Karpas-422 (cell line): ENCODE results near the gene BICD1. TPM values are rescaled to one million over a fixed set of nuclear protein-coding genes. Genes with fewer than 3 reads are reported as not detected.

ENCODE experiments used
- DNase-seq: peaks from one replicate; pipeline ENCODE4 v3.0.0-alpha.2; 2015
- H2AFZ ChIP-seq: fragments of 200-600 bp; sonication (generic); 2 replicates; pipeline ENCODE4 v1.6.1; 2014; ENCODE audit warnings: antibody characterized with exemption, low read length, mixed read lengths
- H3K27ac ChIP-seq: fragments of 200-600 bp; sonication (generic); 2 replicates; pipeline ENCODE4 v1.5.1; 2014; ENCODE audit warnings: mild to moderate bottlenecking, low read length, moderate library complexity
- H3K27me3 ChIP-seq: fragments of 200-600 bp; sonication (generic); 2 replicates; pipeline ENCODE4 v1.6.1; 2014; ENCODE audit warnings: low read length, mixed read lengths
- H3K36me3 ChIP-seq: fragments of 200-600 bp; sonication (generic); 2 replicates; pipeline ENCODE4 v1.6.1; 2014; ENCODE audit warnings: low read length, mixed read lengths; ENCODE audit not compliant: insufficient read depth
- H3K4me1 ChIP-seq: fragments of 200-600 bp; sonication (generic); 2 replicates; pipeline ENCODE4 v1.6.1; 2014; ENCODE audit warnings: mild to moderate bottlenecking, low read length, mixed read lengths
- H3K4me2 ChIP-seq: fragments of 200-600 bp; sonication (generic); 2 replicates; pipeline ENCODE4 v1.6.1; 2014; ENCODE audit warnings: low read length, low read depth, mild to moderate bottlenecking; ENCODE audit not compliant: poor library complexity, severe bottlenecking
- H3K4me3 ChIP-seq: fragments of 200-600 bp; sonication (generic); 2 replicates; pipeline ENCODE4 v1.5.1; 2014; ENCODE audit warnings: mild to moderate bottlenecking, antibody characterized with exemption, low read length, mixed read lengths
- H3K79me2 ChIP-seq: fragments of 200-600 bp; sonication (generic); 2 replicates; pipeline ENCODE4 v1.6.1; 2014; ENCODE audit warnings: mild to moderate bottlenecking, low read length, mixed read lengths
- H3K9ac ChIP-seq: fragments of 200-600 bp; sonication (generic); 2 replicates; pipeline ENCODE4 v1.6.0; 2014; ENCODE audit warnings: low read length
- H3K9me2 ChIP-seq: fragments of 200-600 bp; sonication (generic), shearing (Covaris generic); replicated peaks from 2 replicates; pipeline ENCODE4 v1.6.0; 2014; ENCODE audit warnings: mild to moderate bottlenecking, low read length, moderate library complexity; ENCODE audit not compliant: insufficient read depth
- H3K9me3 ChIP-seq: fragments of 300-700, 200-600 bp; sonication (generic); 2 replicates; pipeline ENCODE4 v1.6.1; 2014; ENCODE audit warnings: low read length, mixed read lengths
- H4K20me1 ChIP-seq: fragments of 200-600 bp; sonication (generic); 2 replicates; pipeline ENCODE4 v1.6.1; 2014; ENCODE audit warnings: mild to moderate bottlenecking, antibody characterized with exemption, low read length, low read depth; ENCODE audit not compliant: insufficient read depth
- total RNA-seq: library from RNA; depleted of rRNA; stranded (reverse); fragments of >200 nt; shearing (Covaris generic); gene quantifications from 2 replicates; pipeline ENCODE4 v1.2.3, GENCODE V29; 2014; ENCODE audit warnings: low replicate concordance

BICD1 gene
- total RNA-seq, 1 experiment from 2014 or later, result 55.7 TPM

DNA sequence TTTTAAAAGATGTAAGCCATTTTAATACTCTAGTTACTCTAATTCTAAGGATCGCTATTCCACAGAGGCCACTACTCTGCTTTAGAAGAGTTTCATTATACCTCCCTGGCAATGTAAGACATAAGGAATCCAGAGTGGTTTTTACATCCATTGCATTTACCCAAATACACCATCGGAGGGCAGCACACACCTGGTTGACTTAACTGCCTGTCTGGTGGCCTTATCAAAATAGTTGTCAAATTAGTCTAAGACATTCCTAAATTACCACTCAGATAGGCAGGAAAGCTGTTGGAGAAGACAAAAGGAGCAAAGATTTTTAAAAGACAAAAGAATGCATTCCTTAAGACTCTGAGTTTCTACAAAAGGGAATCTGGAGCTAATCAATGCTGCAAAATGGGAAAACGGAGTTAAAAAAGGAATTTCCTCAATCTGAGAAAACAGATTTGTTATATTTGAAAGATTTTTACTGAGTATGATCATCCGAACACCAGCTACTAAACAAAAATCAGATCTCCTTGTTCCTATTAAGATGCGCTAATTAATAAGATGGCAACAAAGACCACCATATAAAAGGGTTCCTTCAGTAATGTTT, 258.9 kb downstream of the BICD1 start:
- DNase-seq, result peak; percentile 78
- H2AFZ ChIP-seq, result no peak overlapping the region
- H3K9me3 ChIP-seq, result no peaks in the 10 kb centered on the region
- H3K4me2 ChIP-seq, result no peak overlapping the region
- H3K36me3 ChIP-seq, result no peaks in the 10 kb centered on the region
- no peak overlapping the region for H3K9ac ChIP-seq
- no peaks in the 10 kb centered on the region for H3K79me2 ChIP-seq
- H3K27ac ChIP-seq, result no peak overlapping the region
- no peaks in the 10 kb centered on the region for H3K9me2 ChIP-seq
- H4K20me1 ChIP-seq, result no peaks in the 10 kb centered on the region
- no peak overlapping the region for H3K4me3 ChIP-seq
- H3K4me1 ChIP-seq, result no peaks in the 10 kb centered on the region
- no peaks in the 10 kb centered on the region for H3K27me3 ChIP-seq

DNA sequence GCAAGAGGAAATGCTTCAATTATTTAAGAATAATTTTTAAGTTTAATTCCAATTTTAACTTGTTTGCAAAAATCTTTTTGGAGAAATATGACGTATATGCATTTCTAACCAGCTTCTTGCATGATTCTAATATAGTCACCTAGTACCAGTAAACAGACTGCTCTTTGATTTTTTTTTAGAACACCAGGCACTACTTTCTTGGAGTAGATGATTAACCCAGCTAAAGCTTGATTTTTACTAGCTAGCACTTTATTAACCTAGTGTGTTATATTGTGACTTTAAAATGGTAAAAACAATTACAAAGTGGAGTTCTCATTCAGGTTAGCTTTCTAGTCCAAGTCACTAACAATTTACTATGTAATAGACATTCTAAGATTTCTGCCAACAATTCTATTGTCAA, 260.1 kb downstream of the BICD1 start:
- Histone ChIP-seq H3K27me3 (no peaks in the 10 kb centered on the region), H3K27ac (no peak overlapping the region), H3K4me1 (no peaks in the 10 kb centered on the region), H3K9ac (no peak overlapping the region), H3K4me3 (no peak overlapping the region), H3K9me3 (no peaks in the 10 kb centered on the region), H3K9me2 (no peaks in the 10 kb centered on the region), H3K79me2 (no peaks in the 10 kb centered on the region), H3K4me2 (no peak overlapping the region), H4K20me1 (no peaks in the 10 kb centered on the region), H3K36me3 (no peaks in the 10 kb centered on the region), H2AFZ (no peak overlapping the region)
- DNase-seq, result peak; percentile 29

DNA sequence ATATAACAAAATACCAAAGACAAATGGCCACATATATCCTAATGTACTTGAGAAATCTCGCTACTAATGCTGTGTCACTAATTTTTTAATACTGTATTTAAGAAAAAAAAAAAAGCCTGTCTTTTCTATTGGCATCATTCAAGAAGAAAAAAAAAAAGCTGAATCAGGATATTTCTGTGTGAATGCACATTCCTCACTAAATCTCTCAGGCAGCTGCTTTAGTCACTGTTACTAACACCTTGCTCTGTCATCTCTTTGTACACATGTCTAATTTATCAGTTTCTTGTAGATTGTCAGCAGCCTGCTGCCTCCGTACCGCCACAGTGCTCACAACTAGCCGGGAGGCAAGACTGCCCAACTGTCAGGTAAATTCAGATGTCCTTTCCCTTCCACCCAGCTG, 260.7 kb downstream of the BICD1 start:
- Histone ChIP-seq H3K9ac (no peak overlapping the region), H3K9me3 (no peaks in the 10 kb centered on the region), H3K27me3 (no peaks in the 10 kb centered on the region), H3K27ac (no peak overlapping the region), H4K20me1 (no peaks in the 10 kb centered on the region), H3K4me3 (no peak overlapping the region), H3K9me2 (no peaks in the 10 kb centered on the region), H2AFZ (no peak overlapping the region), H3K79me2 (no peaks in the 10 kb centered on the region), H3K36me3 (no peaks in the 10 kb centered on the region), H3K4me2 (no peak overlapping the region), H3K4me1 (no peaks in the 10 kb centered on the region)
- peak; percentile 32 for DNase-seq

DNA sequence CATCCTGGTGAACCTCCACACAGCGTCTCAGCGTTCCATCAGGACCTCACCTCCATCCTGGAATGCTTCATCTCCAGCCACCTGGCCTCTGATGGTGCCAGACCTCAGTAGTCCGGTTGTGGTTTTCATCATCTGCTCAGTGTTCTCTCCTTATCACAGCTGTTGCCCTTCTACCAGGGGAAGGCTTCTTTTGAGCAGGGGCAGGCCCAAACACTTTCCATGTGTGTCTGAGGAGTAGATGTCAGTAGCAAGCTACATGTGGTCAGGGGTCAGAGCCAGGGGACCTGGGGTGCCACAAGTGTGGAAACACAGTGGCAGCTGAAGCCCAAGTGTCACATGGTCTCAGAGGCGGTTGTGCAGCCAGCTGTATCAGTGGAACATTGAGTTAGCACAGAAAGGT, 262.6 kb downstream of the BICD1 start:
- no peaks in the 10 kb centered on the region for H3K9me3 ChIP-seq
- H3K27me3 ChIP-seq, result no peaks in the 10 kb centered on the region
- no peak overlapping the region for H2AFZ ChIP-seq
- H3K9ac ChIP-seq, result no peak overlapping the region
- H3K36me3 ChIP-seq, result no peaks in the 10 kb centered on the region
- no peak overlapping the region for H3K4me3 ChIP-seq
- no peaks in the 10 kb centered on the region for H3K4me1 ChIP-seq
- no peak overlapping the region for H3K27ac ChIP-seq
- H3K9me2 ChIP-seq, result no peaks in the 10 kb centered on the region
- H4K20me1 ChIP-seq, result no peaks in the 10 kb centered on the region
- no peak overlapping the region for H3K4me2 ChIP-seq
- DNase-seq, result no peak
- H3K79me2 ChIP-seq, result no peaks in the 10 kb centered on the region

DNA sequence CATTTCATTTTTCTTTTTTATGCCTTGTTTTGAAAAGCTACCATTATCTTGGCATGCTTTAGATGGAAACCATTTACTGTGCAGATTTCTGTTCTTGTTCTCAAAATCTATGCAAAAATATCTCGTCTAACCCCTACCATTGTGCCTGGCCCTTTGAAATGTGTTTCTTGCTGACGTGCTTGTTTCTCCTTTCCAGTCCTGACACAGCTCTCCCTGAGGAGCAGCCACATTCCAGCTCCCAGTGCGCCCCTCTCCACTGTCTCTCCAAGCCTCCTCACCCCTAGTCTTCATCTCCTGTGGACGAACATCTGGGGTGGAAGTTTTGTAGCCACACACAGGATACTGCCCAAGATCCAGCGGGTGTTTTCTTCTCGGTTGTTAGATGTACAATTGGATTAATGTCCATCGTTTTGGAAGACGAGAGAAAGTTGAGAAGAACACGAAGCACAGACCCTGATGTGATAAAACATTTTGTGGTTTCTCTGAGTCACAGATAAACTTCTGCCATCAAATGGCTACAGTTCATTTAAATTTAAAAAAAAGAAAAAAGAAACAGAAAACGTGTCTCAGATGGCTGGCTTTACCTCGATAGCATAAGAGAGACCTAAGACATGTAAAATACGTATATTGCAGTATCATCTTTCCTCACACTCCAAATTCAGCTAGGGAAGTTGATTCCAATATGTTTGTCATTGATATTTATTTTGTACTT, 270.9 kb downstream of the BICD1 start:
- Histone ChIP-seq H3K36me3 (no peaks in the 10 kb centered on the region), H3K9me2 (no peaks in the 10 kb centered on the region), H3K9ac (no peak overlapping the region), H2AFZ (no peak overlapping the region), H3K4me1 (no peaks in the 10 kb centered on the region), H3K4me3 (no peak overlapping the region), H4K20me1 (no peaks in the 10 kb centered on the region), H3K9me3 (no peaks in the 10 kb centered on the region), H3K79me2 (no peaks in the 10 kb centered on the region), H3K27ac (no peak overlapping the region), H3K4me2 (no peak overlapping the region), H3K27me3 (no peaks in the 10 kb centered on the region)
- no peak for DNase-seq

DNA sequence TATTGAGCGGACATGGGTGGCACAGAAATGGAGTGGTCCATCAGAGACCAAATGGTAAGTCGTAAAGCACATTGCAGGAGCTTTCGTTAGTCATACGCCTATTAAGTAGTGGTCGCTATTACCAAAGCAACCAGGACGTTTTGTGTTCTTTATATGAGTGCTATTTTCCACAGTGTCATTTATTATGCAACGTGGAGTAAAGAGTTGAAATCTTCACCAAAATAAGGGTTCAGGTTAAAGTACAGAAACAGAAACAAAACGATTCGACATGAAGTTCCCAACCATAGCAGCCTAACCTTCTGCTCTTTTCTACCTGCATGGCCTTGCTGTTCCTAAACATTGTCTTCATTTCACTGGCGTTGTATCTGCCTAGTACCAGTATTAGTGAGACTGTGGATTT, 272.6 kb downstream of the BICD1 start:
- Histone ChIP-seq H3K4me3 (no peak overlapping the region), H3K36me3 (no peaks in the 10 kb centered on the region), H3K27ac (no peak overlapping the region), H3K27me3 (no peaks in the 10 kb centered on the region), H3K79me2 (no peaks in the 10 kb centered on the region), H3K4me1 (no peaks in the 10 kb centered on the region), H3K9me2 (no peaks in the 10 kb centered on the region), H3K9me3 (no peaks in the 10 kb centered on the region), H3K9ac (no peak overlapping the region), H4K20me1 (no peaks in the 10 kb centered on the region), H3K4me2 (no peak overlapping the region), H2AFZ (no peak overlapping the region)
- no peak for DNase-seq

DNA sequence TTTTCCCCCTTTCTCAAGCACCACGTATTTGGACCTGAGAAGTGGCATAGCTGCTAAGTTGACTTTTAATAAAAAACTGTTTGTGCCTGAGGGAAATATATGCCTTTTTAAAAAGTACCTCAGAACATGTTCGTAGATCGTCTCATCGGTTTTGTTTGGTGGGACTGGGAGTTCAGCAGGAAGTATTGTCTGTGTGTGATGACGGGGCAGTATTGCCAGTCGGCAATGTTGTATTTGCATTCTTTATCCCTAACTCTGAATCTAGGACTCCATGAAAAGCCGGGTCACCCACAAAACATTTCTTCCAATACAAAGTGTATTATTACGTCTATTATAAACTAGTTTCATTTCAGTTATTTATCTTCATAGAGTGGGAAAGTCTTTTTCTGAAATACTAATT, 273.0 kb downstream of the BICD1 start:
- Histone ChIP-seq H2AFZ (no peak overlapping the region), H3K79me2 (no peaks in the 10 kb centered on the region), H3K4me1 (no peaks in the 10 kb centered on the region), H3K4me3 (no peak overlapping the region), H3K27ac (no peak overlapping the region), H4K20me1 (no peaks in the 10 kb centered on the region), H3K9me3 (no peaks in the 10 kb centered on the region), H3K9me2 (no peaks in the 10 kb centered on the region), H3K9ac (no peak overlapping the region), H3K36me3 (no peaks in the 10 kb centered on the region), H3K4me2 (no peak overlapping the region), H3K27me3 (no peaks in the 10 kb centered on the region)
- no peak for DNase-seq

DNA sequence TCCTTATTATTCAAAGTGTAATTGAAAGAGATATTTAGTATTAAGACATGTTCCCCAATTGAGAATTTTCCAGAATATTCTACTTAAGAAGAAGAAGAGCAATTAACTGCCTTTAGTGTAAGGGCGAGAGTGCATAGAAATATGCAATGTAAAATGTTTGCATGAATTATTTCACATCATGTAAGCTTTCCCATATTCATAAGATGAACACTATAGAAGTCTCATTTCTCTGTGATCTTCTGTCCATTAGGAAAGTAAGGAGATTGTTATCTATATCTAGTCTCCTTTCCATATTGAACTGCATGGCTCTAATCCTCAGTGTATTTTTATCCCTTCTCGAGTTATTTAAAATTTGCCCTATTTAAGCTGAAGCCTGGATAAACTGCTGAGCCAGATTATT, 275.6 kb downstream of the BICD1 start:
- H2AFZ ChIP-seq, result no peak overlapping the region
- H3K27ac ChIP-seq, result no peak overlapping the region
- H3K9me2 ChIP-seq, result no peaks in the 10 kb centered on the region
- no peaks in the 10 kb centered on the region for H3K4me1 ChIP-seq
- no peak overlapping the region for H3K4me2 ChIP-seq
- no peaks in the 10 kb centered on the region for H3K9me3 ChIP-seq
- H4K20me1 ChIP-seq, result no peaks in the 10 kb centered on the region
- no peak overlapping the region for H3K9ac ChIP-seq
- no peak for DNase-seq
- H3K4me3 ChIP-seq, result no peak overlapping the region
- H3K27me3 ChIP-seq, result no peaks in the 10 kb centered on the region
- H3K36me3 ChIP-seq, result no peaks in the 10 kb centered on the region
- no peaks in the 10 kb centered on the region for H3K79me2 ChIP-seq
